ENCODE data around the gene PTGES3L.
"Not testable (repeated sequence)": the region's sequence is repeated elsewhere in the genome, so short reads cannot be mapped to it uniquely, and the experiment has no call there.

The PTGES3L gene

DNA sequence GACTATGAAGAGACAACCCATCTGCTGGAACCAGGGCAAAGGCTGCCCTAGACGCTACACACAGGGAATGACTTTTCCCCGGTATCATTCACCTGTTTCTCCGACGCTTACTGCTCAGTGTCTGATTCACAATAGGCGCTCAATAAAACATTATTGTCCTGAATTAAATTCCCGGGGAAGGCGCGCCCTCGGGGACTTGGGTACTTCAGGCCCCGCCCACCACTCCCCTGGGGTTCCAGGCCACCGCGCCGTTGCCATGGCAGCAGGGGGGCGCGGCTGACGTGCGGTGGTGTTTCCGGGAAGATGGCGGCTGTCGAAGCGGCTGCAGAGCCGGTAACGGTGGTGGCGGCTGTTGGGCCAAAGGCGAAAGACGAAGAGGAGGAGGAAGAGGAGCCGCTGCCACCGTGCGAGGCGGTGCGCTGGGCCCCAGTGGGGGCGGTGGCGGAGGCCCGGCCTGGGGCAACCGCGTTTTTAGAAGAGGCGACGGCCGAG is 440 bp upstream of the PTGES3L start, which contains the start of gene RUNDC1:
Gene RUNDC1, plus strand, starts transcription at position 292 of the 492 bp plus-strand sequence. Its CDS starts 12 bp downstream, at position 304.
- DNase-seq (ENCODE audit: low read depth in 2 of 2), result peak; percentile 82 to 86

DNA sequence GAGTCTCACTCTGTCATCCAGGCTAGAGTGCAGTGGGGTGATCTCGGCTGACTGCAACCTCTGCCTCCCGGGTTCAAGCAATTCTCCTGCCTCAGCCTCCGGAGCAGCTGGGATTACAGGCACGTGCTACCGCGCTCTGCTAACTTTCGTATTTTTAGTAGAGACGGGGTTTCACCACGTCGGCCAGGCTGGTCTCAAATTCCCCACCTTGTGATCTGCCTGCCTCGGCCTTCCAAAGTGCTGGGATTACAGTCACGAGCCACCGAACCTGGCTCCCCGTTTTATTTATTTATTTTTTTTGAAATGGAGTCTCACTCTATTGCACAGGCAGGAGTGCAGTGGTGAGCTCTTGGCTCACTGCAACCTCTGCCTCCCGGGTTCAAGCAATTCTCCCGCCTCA is 4.2 kb downstream of the PTGES3L start:
- DNase-seq (ENCODE audit: low read depth in 2 of 2), result not testable (repeated sequence)

DNA sequence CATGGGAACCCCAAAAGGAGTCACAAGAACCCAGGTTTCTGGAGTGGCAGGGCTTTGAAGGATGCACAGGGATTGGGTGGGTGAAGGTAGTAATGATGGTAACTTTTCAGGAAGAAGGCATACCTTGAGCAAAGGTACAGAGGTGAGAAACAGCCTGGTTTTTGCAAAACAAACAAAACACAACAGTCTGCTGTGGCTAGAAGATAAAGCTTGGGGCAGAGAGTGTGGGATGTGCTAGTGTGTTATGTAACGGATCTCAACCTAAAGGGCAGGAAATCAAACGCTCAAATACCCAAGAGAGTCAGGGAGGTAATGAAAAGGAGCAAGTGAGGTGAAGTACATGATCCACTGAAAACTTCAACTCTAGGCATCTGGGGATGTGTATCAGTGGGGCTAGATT is 4.6 kb downstream of the PTGES3L start:
- DNase-seq (ENCODE audit: low read depth in 2 of 2), result no peak

DNA sequence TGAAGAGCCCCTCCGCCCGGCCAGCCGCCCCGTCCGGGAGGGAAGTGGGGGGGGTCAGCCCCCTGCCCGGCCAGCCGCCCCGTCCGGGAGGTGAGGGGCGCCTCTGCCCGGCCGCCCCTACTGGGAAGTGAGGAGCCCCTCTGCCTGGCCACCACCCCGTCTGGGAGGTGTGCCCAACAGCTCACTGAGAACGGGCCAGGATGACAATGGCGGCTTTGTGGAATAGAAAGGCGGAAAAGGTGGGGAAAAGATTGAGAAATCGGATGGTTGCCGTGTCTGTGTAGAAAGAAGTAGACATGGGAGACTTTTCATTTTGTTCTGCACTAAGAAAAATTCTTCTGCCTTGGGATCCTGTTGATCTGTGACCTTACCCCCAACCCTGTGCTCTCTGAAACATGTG is 6.6 kb downstream of the PTGES3L start:
- not testable (repeated sequence) for DNase-seq (ENCODE audit: low read depth in 2 of 2)

DNA sequence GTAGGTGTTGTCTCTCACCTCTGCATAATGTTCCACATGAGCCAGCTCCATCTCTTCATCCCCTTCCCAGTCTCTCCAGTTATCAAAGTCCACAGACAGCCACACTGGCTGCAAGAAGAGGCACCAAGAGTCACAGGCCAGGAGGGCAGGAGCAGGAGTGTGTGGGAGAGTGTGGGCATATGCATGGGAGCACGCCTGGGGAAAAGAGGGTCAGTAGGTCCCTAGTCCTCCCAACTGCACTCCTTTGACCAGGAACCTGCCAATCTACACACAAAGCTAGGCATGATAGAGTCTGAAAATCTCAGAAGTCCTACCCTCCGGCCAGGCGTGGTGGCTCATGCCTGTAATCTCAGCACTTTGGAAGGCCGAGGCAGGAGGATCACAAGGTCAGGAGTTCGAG is 8.3 kb downstream of the PTGES3L start:
- DNase-seq (ENCODE audit: low read depth in 2 of 2), result no peak

DNA sequence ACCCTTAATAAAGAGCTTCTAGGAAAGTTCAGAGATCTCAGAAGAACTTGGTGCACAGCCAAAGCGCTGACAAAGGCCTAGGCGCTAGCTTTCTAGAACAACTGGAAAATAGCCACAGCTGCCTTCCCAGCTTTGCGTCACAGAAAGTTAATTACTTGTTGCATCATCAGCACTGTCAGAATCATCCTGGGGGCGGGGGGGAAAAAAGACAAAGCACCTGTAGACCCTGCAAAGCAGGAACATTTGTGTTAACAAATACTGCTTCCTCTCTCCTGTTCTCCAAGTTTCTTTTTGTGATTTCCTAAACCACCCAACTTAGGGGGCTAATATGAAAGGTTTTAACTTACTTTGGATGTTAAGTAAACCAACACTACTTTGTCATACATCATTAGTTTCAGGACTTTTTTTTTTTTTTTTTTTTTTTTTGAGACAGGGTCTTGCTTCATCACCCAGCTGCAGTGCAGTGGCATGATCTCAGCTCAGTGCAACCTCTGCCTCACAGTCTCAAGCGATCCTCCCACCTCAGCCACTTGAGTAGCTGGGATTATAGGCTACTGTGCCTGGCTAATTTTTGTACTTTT is 10.8 kb downstream of the PTGES3L start:
- DNase-seq (ENCODE audit: low read depth in 2 of 2), result no peak

DNA sequence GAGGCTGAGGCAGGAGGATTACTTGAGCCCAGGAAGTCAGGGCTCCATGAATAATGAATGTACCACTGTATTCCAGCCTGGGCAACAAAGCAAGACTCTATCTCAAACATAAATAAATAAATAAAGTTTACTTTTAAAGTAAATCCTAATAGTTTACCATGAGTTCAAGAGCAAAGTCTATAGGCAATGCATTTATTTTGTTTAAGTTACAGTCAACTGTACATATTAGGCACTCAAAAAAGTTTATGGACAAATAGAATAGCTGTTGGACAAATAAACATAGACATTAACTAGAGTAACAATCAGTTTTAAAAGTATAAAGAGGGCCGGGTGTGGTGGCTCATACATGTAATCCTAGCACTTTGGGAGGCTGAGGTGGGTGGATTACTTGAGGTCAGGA is 12.0 kb downstream of the PTGES3L start:
- DNase-seq (ENCODE audit: low read depth in 2 of 2), result no peak

DNA sequence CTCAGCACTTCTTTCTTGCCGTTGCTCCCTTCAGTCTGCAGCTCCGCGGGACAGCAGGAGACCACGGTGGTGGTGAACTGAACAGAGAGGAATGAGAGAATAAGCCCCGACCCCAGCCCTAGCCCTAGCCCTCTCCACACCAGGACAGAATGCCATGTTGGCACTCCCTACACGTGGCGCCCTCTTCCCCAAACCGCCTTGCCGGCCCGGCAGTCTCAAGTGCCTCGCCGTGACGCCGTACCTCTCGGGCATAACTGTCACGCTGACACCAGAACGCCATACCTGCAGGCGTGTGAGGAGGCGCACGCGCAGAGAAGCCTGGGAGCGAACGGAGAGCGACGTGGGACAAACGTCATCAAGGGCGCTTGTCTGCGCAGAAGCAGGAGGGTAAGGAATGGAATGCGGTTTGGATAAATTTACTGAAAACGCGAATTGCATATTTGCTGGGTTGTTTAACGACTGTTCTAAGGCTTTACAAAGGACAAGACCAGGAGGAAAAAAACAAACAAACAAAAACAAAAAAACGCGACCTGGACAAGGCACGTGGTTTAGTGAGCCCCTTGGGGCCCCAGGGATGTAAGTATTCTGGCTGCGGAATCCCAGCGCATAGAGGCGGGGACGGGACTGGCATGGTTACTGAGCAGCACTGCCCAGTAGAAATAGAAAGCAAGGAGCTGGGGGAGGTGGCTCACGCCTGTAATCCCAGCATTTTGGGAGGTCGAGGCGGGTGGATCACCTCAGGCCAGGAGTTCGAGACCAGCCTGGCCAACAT is 15.5 kb downstream of the PTGES3L start, which contains the start of gene AARSD1:
Gene AARSD1, minus strand, starts transcription at position 294 of the 772 bp plus-strand sequence. Its CDS starts 14 bp downstream, at position 280.
- peak; percentile 70 to 80 for DNase-seq (ENCODE audit: low read depth in 2 of 2)

DNA sequence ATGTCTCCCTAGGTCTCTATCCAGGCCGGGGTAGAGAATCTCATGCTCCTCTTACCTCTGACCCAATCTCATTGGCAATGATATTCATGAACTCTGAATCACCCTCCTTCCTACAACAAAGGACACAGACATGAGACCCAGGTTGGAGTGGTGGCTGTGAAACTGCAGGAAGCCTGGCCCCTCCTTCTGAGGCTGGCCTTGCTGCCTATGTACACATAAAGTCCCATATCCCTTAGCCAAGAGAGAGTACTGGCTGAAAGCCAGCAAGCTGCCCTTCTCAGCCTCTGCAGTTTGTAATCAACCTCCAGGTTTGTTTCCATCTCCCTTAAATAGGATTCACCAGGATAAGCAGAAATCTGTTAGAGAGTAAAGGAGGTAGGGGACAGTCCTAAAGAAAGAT is 26.2 kb downstream of the PTGES3L start:
- DNase-seq (ENCODE audit: low read depth in 2 of 2), result no peak

DNA sequence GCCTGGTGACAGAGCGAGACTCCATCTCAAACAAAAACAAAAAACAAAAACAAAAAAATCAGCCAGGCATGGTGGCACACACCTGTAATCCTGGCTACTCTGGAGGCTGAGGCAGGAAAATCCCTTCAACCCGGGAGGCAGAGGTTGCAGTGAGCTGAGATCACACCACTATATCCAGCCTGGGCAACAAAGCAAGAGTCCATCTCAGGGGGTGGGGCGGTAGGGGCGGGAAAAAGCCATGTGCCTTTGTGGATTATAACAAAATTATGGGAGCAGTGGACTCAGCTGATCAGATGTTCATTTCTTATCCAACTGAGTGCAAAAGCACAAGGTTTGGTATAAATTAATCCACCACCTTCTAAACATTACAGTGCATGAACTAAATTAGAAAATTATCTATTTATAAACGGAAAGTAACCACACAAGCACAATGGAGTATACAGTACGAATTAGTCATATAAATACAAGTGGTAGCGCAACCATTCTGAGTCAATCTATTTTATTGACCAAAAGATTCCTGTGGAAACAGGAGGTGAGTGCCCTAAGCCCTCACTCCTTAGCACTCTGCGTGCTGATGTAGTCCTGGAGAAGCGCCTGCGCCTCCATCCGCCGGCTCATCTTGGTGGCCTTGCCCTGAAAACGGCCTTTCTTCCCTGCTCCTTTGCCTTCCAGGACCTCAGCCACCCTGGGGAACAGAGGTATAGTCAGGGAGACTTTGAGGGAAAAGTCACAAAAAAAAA is 29.7 kb downstream of the PTGES3L start:
- no peak for DNase-seq (ENCODE audit: low read depth in 2 of 2)

DNA sequence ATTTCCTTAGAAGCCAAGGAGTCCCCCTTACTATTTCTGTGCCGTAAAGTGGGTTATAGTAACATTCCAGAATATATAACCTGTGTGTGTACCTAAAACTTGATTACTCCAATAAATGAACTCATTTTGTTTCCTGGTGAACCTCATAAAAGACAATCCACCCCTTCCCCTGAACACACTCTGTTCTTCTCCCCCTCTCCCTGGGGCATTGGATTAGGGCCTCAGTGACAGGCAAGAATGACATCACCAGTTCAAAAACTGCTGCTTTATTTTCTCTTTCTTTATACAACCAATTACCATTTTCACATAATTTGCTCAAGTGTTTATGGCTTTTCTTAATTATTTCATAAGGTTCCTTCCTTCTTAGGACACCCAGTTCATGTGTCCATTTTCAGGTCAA is 33.1 kb downstream of the PTGES3L start:
- no peak for DNase-seq (ENCODE audit: low read depth in 2 of 2)

DNA sequence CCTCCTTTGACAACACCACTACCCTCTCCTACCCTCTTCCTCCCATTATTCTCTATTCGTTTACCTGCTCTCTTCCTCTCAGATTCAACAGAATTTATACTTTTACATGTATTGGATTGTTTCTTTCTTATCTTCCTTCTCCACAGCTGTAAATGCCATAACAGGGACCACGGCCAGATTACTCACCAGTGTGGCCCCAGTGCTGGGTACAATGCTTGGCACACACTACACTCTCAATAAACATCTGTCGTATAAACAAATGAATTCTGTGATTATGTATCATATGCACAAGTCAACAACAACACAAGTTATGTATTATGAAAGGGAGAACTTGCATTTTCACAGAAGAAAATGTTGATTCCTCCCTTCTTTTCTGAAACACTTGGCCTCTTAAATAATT is 35.7 kb downstream of the PTGES3L start:
- no peak for DNase-seq (ENCODE audit: low read depth in 2 of 2)

DNA sequence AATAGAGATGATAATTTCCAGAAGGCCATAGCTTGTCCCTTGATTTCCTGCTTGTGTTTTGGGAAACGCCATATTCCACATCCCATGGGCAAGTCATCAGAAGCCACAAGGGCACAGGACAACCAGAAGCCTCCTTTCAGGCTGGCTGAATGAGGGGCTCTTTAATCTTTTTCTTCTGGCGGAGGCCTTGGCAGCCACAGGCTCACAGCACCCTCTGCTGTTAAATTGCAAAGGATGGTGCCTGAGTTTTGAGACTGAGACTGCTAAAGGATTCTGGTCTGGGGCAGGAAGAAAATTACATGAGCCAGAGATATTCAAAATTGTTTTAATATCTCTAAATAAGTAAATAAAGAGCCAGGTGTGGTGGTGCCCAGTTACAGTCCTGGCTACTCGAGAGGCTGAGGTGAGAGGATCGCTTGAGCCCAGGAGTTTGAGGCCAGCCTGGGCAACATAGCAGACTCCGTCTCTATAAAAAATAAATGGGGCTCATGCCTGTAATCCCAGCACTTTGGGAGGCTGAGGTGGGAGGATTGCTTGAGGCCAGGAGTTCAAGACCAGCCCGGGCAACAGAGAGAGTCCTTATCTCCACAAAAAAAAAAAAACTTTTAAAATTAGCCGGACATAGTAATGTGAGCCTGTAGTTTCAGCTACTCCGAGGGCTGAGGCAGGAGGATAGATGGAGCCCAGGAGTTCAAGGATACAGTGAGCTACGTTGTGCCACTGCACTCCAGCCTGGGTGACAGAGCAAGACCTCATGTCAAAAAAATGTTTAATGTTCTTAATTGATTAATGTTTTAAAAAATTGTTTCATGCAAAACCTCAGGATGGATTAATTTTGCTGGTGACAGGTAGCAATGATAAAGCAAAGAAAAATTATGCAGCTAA is 41.9 kb downstream of the PTGES3L start:
- DNase-seq (ENCODE audit: low read depth in 2 of 2), result no peak

DNA sequence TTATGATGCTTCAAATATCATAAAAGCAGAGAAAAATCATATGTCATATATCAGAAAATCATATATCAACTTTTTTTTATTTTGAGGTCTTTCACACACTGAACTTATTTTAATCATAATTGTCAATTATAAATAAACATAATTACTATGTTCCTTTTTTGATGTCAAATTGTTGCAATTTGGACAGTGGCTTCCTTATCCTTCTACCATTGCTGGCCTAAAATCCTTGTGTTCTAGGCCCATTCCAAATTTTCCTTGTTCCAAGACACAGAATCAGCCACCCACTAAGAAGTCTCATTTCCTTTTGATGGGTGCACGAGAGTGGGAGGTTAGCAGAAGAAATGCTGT is 50.4 kb downstream of the PTGES3L start:
- DNase-seq (ENCODE audit: low read depth in 2 of 2), result no peak

DNA sequence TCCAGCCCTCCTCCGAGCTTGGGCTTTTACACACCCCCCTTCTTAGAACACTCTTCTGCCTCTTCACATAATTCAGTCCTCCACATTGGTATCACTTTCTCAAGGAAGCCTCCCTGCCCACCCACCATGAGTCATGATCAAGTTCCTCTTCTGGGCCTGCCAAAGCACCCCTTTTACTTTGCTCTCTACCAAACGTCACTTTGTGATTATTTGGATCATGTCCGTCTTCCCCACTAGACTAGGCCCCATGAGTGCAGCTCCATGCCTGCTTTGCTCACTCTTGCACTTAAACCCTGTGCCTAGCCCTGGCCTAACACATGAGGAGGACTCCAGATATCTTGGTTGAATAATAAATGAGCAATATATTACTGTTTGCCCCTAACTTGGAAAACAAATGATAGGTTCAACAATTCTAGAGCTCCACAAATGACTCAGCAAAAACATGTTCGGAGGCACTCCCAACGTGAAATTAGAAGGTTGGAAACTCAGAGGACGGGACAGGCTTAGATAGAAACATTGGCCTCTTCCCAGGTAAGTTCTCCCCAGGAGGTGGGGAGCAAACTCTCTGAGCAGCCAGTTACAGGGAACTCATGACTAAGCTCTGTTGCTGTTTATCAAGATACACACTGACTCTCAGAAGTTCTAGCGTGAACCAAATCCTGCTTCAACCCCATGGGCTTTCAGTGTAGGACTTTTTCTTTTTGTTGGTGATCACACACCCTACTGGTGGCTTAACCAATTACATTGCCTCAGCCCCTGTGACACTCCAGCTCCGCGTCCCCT is 51.0 kb downstream of the PTGES3L start:
- DNase-seq (ENCODE audit: low read depth in 2 of 2), result no peak

DNA sequence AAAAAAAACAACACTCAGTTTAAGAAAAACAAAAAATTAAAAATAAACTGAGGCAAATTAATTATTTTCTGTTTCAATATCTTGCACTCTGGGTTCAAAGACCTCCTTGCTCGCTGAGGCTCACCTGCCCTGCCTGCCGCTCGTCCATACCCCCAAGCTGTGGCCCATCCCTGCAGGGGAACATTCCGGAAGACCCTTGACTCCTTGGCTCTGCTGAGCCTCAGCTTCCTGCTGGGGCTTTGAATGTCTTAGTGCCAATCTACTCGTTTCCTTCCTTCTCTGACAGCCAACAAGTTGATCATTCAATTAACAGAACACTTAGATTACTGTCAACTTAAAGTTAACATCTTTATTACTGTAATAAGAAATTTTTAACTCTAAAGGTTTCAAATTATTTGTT is 55.0 kb downstream of the PTGES3L start:
- DNase-seq (ENCODE audit: low read depth in 2 of 2), result no peak

DNA sequence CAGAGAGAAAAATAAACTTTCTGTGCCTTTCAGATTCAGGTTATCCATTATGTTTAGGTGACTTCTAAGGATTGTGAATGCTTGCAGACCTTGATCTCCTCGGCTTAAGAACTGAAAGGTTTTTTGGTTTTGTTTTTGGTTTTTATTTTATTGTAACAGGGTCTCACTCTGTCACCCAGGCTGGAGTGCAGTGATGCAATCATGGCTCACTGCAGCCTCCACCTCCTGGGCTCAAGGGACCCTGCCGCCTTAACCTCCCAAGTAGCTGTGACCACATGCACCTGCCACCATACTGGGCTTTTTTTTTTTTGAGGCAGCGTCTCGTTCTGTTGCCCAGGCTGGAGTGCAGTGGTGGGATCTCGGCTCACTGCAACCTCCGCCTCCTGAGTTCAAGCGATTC is 56.4 kb downstream of the PTGES3L start:
- not testable (repeated sequence) for DNase-seq (ENCODE audit: low read depth in 2 of 2)

DNA sequence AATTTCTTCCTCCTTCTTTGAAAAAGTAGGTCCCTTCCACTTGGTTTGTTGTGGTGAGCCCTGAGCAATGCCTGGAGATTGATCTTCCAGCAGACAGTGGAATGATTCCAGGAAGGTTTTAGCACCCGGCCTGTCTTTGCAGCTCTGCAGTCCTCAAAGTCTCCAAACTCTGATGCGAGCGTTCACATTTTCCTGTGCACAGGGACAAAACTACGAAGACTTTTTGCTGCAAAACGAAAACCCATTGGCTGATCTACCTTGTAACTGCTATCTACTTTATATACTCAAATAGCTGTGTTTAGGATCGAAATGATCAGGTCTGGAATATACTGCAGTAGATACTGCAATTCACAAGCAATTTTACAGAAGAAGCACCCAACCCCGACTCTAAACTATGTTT is 57.6 kb downstream of the PTGES3L start:
- DNase-seq (ENCODE audit: low read depth in 2 of 2), result no peak

DNA sequence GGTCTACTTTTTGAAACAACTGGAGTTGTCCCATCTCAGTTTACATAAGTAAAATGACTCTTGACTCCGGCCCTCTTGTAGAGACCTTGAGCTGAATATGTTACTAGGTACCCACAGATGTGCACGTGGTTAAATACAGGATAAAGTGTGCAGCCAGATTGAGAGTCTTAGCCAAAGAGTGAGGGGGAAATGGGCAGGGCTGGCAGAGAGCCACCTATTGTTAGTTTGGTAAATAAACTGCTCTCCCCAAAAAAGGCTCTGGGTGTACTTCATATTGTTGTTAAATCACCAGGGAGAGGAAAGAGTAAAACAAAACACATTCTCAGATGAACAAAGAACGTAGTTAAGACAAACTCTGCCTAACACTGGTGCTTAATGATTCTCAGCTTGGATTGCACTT is 59.0 kb downstream of the PTGES3L start:
- no peak for DNase-seq (ENCODE audit: low read depth in 2 of 2)

DNA sequence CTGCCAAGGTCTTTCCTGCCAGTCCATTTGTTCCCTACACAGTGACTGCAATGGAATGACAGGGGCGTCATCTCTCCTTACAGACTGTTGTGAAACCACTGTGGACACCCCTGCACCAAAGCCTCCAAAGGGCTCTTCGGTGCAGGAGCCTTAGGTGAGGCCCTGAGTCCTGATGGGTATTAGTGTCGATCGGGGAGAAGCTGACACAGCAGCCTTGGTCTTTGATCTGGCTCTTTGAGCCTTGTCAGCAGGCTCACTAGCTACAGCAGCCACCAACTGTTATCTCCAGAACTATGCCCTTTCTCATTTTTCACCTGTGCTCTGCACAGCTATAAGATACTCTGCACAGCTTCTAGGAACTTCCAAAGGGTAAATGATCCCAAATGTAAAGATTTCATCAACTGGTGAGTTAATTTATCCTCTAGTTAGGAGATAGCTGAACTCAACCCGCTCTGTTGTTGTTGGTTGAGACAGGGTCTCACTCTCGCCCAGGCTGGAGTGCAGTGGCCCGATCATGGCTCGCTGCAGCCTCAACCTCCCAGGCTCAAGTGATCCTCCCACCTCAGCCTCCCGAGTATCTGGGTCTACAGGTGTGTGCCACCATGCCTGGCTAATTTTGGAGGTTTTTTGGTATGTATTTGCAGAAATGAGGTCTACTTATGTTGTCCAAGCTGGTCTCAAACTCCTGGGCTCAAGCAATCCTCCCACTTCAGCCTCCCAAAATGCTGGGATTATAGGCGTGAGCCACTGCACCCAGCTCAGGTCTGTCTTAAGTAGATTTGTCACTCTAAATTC is 59.6 kb downstream of the PTGES3L start:
- no peak for DNase-seq (ENCODE audit: low read depth in 2 of 2)
